Endothelial cell of umbilical vein (primary cell): Measurements from ENCODE around the gene ZNF487. TPM values are rescaled to one million over a fixed set of nuclear protein-coding genes. Genes with fewer than 3 reads are reported as not detected.

ENCODE experiments used
- BruUV-seq: library from RNA; stranded (reverse); fragments of 400-500 nt; replicated peaks from 2 replicates; lab custom pipeline; 2021; lab: Mats Ljungman, UMichigan
- CTCF ChIA-PET: fragments of 300-600, 350-600 bp; sonication (Branson Sonifier 250); formaldehyde crosslinking; loops from one replicate; lab custom pipeline; 2021; ENCODE audit warnings: antibody characterized with exemption, inconsistent platforms; lab: Charles Lee
- POLR2A ChIA-PET: fragments of 300-600, 350-600 bp; sonication (Branson Sonifier 250); formaldehyde crosslinking; loops from one replicate; lab custom pipeline; 2021; ENCODE audit warnings: antibody characterized with exemption, inconsistent platforms; lab: Charles Lee
- DNase-seq: peaks from one replicate; pipeline ENCODE4 v3.0.0-alpha.2; 2011; ENCODE audit warnings: low read depth, low spot score
- FAIRE-seq: peaks from 2 replicates; lab custom pipeline; 2011; peaks lifted over from hg19 to GRCh38; lab: Jason Lieb, UNC
- H2AFZ ChIP-seq: 2 replicates; pipeline ENCODE4 v1.6.0; 2012; ENCODE audit warnings: low read depth, low read length, control low read depth, inconsistent platforms
- H3K27ac ChIP-seq: 2 replicates; pipeline ENCODE4 v1.5.1; 2011; ENCODE audit warnings: low read depth, mild to moderate bottlenecking, control low read depth, low read length, moderate library complexity; ENCODE audit not compliant: insufficient read depth
- H3K27me3 ChIP-seq, 2 experiments: 2 replicates each; pipeline versions ENCODE4 v1.6.0 to v1.6.1; 2011; ENCODE audit warnings: low read length in 2 of 2, mixed read lengths in 1 of 2; ENCODE audit not compliant: control insufficient read depth in 2 of 2, insufficient read depth in 2 of 2
- H3K36me3 ChIP-seq, 2 experiments: 2 replicates in 1 of 2; 3 replicates in 1 of 2; pipeline ENCODE4 v1.5.1; 2011; ENCODE audit warnings: low read length in 2 of 2, mild to moderate bottlenecking in 1 of 2, moderate library complexity in 1 of 2; ENCODE audit not compliant: control insufficient read depth in 2 of 2, insufficient read depth in 2 of 2; ENCODE audit errors: extremely low read depth in 1 of 2
- H3K4me1 ChIP-seq: 3 replicates; pipeline ENCODE4 v1.5.1; 2011; ENCODE audit warnings: mild to moderate bottlenecking, low read length; ENCODE audit not compliant: control insufficient read depth, insufficient read depth; ENCODE audit errors: extremely low read depth
- H3K4me2 ChIP-seq: 2 replicates; pipeline ENCODE4 v1.6.1; 2011; ENCODE audit warnings: low read length, control low read depth, mixed read lengths; ENCODE audit not compliant: insufficient read depth
- H3K4me3 ChIP-seq, 3 experiments: fragments of 200-600 bp in 1 of 3; sonication (generic), shearing (Covaris generic) in 1 of 3; replicated peaks in 1 of 3; 2 replicates each; pipeline ENCODE4 v1.5.1; 2011 to 2016; ENCODE audit warnings: control low read depth in 3 of 3, low read length in 3 of 3, mild to moderate bottlenecking in 2 of 3, inconsistent platforms in 1 of 3, low read depth in 1 of 3, moderate library complexity in 1 of 3; ENCODE audit not compliant: insufficient read depth in 1 of 3
- H3K79me2 ChIP-seq: 2 replicates; pipeline ENCODE4 v1.6.0; 2012; ENCODE audit warnings: low read length, inconsistent platforms; ENCODE audit not compliant: control insufficient read depth, insufficient read depth
- H3K9ac ChIP-seq: replicated peaks from 2 replicates; pipeline ENCODE3; 2011; ENCODE audit warnings: low read length, control low read depth; ENCODE audit not compliant: insufficient read depth; ENCODE audit errors: extremely low read depth
- H3K9me1 ChIP-seq: replicated peaks from 3 replicates; pipeline ENCODE4 v1.6.0; 2011; ENCODE audit warnings: mild to moderate bottlenecking, low read length; ENCODE audit not compliant: control insufficient read depth, insufficient read depth; ENCODE audit errors: extremely low read depth
- H3K9me3 ChIP-seq: replicated peaks from 2 replicates; pipeline ENCODE4 v1.5.1; 2012; ENCODE audit warnings: low read length, inconsistent platforms; ENCODE audit not compliant: control insufficient read depth, insufficient read depth
- H4K20me1 ChIP-seq: replicated peaks from 2 replicates; pipeline ENCODE3; 2011; ENCODE audit warnings: mild to moderate bottlenecking, low read length; ENCODE audit not compliant: control insufficient read depth, insufficient read depth; ENCODE audit errors: extremely low read depth
- EZH2 ChIP-seq: IDR thresholded peaks from 2 replicates; pipeline ENCODE4 v1.6.1; 2012; ENCODE audit warnings: borderline replicate concordance, low read depth, mild to moderate bottlenecking, moderate library complexity, low read length, inconsistent platforms; ENCODE audit not compliant: severe bottlenecking
- FOS ChIP-seq: IDR thresholded peaks from 2 replicates; pipeline ENCODE4 v1.6.1; 2011; ENCODE audit warnings: mild to moderate bottlenecking, low read length, moderate library complexity, borderline replicate concordance; ENCODE audit not compliant: insufficient read depth
- JUN ChIP-seq: IDR thresholded peaks from 2 replicates; pipeline ENCODE4 v1.6.1; 2011; ENCODE audit warnings: borderline replicate concordance, low read depth; ENCODE audit not compliant: insufficient read length, insufficient read depth
- MYC ChIP-seq: IDR thresholded peaks from one replicate; pipeline ENCODE4 v1.6.1; 2011; ENCODE audit warnings: mild to moderate bottlenecking, low read depth, low read length
- dilution Hi-C: fragments of 300-500 bp; cut with MboI; formaldehyde crosslinking; loops from one replicate; pipeline ENCODE4 v1.15.0; 2019; ENCODE audit warnings: low sequenced_read_pairs; ENCODE audit not compliant: extremely low pct_ligation_motif_present
- intact Hi-C: fragments of 100-400 bp; cut with micrococcal nuclease; formaldehyde crosslinking; loops from one replicate; pipeline ENCODE4 v1.10.0; 2022
- polyA plus RNA-seq, 4 experiments: library from polyadenylated mRNA; depleted of rRNA in 3 of 4; stranded (reverse) in 3 of 4; unstranded in 1 of 4; fragments of >200 nt; gene quantifications; 2 replicates each; pipeline versions ENCODE4 v1.2.1 to v1.2.3, GENCODE V29; 2011 to 2012; ENCODE audit warnings: missing spikeins in 1 of 4
- total RNA-seq: library from RNA; stranded (reverse); gene quantifications from 2 replicates; pipeline ENCODE4 v1.2.3, GENCODE V29; 2021
- TF ChIP-seq, protein P1 (sequence below), 2 donors: IDR thresholded peaks; 1 replicate in 1 of 2; 2 replicates in 1 of 2; pipeline ENCODE4 v1.5.1; 2011; ENCODE audit warnings: low read length in 2 of 2, mild to moderate bottlenecking in 2 of 2, moderate library complexity in 2 of 2, control low read depth in 1 of 2, inconsistent platforms in 1 of 2, low read depth in 1 of 2; ENCODE audit not compliant: insufficient read depth in 1 of 2; ENCODE audit errors: extremely low read depth in 1 of 2
- TF ChIP-seq, protein P2 (sequence below): IDR thresholded peaks from 2 replicates; pipeline ENCODE4 v1.6.1; 2011; ENCODE audit not compliant: insufficient read depth, insufficient read length

ZNF487 gene
- total and polyA plus RNA-seq, 2 donors (not counting 3 experiments of a cell fraction or from before 2014, with no cell fraction given): 2.1 to 2.6 TPM

DNA sequence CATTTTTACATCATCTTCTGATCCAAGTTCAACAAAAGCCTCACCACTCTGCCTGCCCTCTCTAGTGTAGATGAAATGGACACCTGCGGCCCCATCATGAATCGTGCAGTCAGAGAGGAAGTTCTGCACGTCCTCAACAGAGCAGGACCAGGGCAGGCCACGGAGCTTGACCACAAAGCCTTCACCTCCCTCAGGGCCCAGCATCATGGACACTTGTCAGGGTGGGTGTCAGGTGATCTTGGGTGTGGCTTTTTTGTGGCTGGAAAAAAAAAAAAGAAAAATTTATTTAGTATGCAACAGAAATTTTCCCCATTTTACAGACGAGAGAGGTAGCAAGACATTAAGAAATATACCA lies 49.3 kb upstream of the ZNF487 start:
- Histone ChIP-seq H2AFZ (no peak overlapping the region), H3K9ac (no peak overlapping the region), H3K4me1 (no peaks in the 10 kb centered on the region), H3K9me3 (no peaks in the 10 kb centered on the region), H4K20me1 (peaks cover 4% of the 10 kb centered on the region), H3K27me3 (no peaks in the 10 kb centered on the region), H3K4me2 (no peak overlapping the region), H3K36me3 (peaks cover 32 to 42% of the 10 kb centered on the region in 2 experiments), H3K27ac (no peak overlapping the region), H3K79me2 (peaks cover 43% of the 10 kb centered on the region), H3K4me3 (no peak overlapping the region), H3K9me1 (no peaks in the 10 kb centered on the region)
- dilution Hi-C loops (no loop called here), intact Hi-C loops (no loop called here)
- no TSS peak for BruUV-seq
- FAIRE-seq (no peak), DNase-seq (no peak)
- POLR2A ChIA-PET: no interaction called here
- CTCF ChIA-PET: no interaction called here
- TF ChIP-seq MYC (no peak), JUN (no peak), FOS (no peak), EZH2 (no peak)
- TF ChIP-seq, protein P1, sequence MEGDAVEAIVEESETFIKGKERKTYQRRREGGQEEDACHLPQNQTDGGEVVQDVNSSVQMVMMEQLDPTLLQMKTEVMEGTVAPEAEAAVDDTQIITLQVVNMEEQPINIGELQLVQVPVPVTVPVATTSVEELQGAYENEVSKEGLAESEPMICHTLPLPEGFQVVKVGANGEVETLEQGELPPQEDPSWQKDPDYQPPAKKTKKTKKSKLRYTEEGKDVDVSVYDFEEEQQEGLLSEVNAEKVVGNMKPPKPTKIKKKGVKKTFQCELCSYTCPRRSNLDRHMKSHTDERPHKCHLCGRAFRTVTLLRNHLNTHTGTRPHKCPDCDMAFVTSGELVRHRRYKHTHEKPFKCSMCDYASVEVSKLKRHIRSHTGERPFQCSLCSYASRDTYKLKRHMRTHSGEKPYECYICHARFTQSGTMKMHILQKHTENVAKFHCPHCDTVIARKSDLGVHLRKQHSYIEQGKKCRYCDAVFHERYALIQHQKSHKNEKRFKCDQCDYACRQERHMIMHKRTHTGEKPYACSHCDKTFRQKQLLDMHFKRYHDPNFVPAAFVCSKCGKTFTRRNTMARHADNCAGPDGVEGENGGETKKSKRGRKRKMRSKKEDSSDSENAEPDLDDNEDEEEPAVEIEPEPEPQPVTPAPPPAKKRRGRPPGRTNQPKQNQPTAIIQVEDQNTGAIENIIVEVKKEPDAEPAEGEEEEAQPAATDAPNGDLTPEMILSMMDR (IDR thresholded peaks at IDR 0.05; ENCODE audit: extremely low read depth in 1 of 2, insufficient read depth in 1 of 2, low read depth in 1 of 2, low read length in 2 of 2): no peak
- TF ChIP-seq, protein P2, sequence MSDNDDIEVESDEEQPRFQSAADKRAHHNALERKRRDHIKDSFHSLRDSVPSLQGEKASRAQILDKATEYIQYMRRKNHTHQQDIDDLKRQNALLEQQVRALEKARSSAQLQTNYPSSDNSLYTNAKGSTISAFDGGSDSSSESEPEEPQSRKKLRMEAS: no peak
